ENCODE measurements around the gene IL6R.
"Not testable (repeated sequence)": the region's sequence is repeated elsewhere in the genome, so short reads cannot be mapped to it uniquely, and the experiment has no call there.

The IL6R gene

GRCh38 chr1:154420961-154421924 lies 16.1 kb downstream of the IL6R start:
- Mint-ChIP-seq H3K4me3 (no peak overlapping the region), H3K36me3 (ENCODE audit: low read depth) (no peaks in the 10 kb centered on the region), H3K9me3 (no peaks in the 10 kb centered on the region), H3K27me3 (ENCODE audit: low read depth) (peaks cover 7% of the 10 kb centered on the region), H3K4me1 (peaks cover 59% of the 10 kb centered on the region), H3K27ac (peak overlapping the region in 2 of 3 experiments; percentile 47 to 65)
- TF ChIP-seq CTCF (IDR thresholded peaks at IDR 0.05; ENCODE audit: unreplicated experiment in 3 of 3) = no peak

GRCh38 chr1:154422049-154422448 lies 16.9 kb downstream of the IL6R start:
- H3K9me3 Mint-ChIP-seq; H3K36me3 Mint-ChIP-seq (ENCODE audit: low read depth); H3K27me3 Mint-ChIP-seq (ENCODE audit: low read depth); H3K4me3 Mint-ChIP-seq: not testable (repeated sequence)
- peaks cover 59% of the 10 kb centered on the region for H3K4me1 Mint-ChIP-seq
- peak overlapping the region in 2 of 3 experiments; percentile 2 to 86 for H3K27ac Mint-ChIP-seq

- Mint-ChIP-seq H3K27me3 (ENCODE audit: low read depth) (peaks cover 9% of the 10 kb centered on the region), H3K36me3 (ENCODE audit: low read depth) (no peaks in the 10 kb centered on the region), H3K4me1 (peaks cover 64% of the 10 kb centered on the region)
Measured at GRCh38 chr1:154422521-154422920, 17.4 kb downstream of the IL6R start.

GRCh38 chr1:154423304-154423987 lies 18.3 kb downstream of the IL6R start:
- no peaks in the 10 kb centered on the region for H3K36me3 Mint-ChIP-seq (ENCODE audit: low read depth)
- H3K4me1 Mint-ChIP-seq = peaks cover 68% of the 10 kb centered on the region
- peaks cover 11% of the 10 kb centered on the region for H3K27me3 Mint-ChIP-seq (ENCODE audit: low read depth)
- H3K9me3 Mint-ChIP-seq = no peaks in the 10 kb centered on the region
- TF ChIP-seq CTCF (IDR thresholded peaks at IDR 0.05; ENCODE audit: unreplicated experiment in 3 of 3) = no peak
- peak overlapping the region; percentile 76 to 86 (median 83) for H3K27ac Mint-ChIP-seq
- H3K4me3 Mint-ChIP-seq = no peak overlapping the region

More at GRCh38 chr1:154422521-154422920, 17.4 kb downstream of the IL6R start:
- TF ChIP-seq CTCF (IDR thresholded peaks at IDR 0.05; ENCODE audit: unreplicated experiment in 3 of 3) = no peak
- Mint-ChIP-seq H3K27ac (peak overlapping the region in 2 of 3 experiments; percentile 83 to 86), H3K4me3 (no peak overlapping the region), H3K9me3 (no peaks in the 10 kb centered on the region)

GRCh38 chr1:154423988-154424326 lies 18.8 kb downstream of the IL6R start:
- no peak for TF ChIP-seq CTCF (IDR thresholded peaks at IDR 0.05; ENCODE audit: unreplicated experiment in 3 of 3)
- Mint-ChIP-seq H3K9me3 (no peaks in the 10 kb centered on the region), H3K27ac (peak overlapping the region; percentile 76 to 86 (median 83)), H3K4me3 (no peak overlapping the region), H3K36me3 (ENCODE audit: low read depth) (no peaks in the 10 kb centered on the region), H3K27me3 (ENCODE audit: low read depth) (peaks cover 11% of the 10 kb centered on the region), H3K4me1 (peaks cover 67% of the 10 kb centered on the region)

- no peak for TF ChIP-seq CTCF (IDR thresholded peaks at IDR 0.05; ENCODE audit: unreplicated experiment in 3 of 3)
Measured at GRCh38 chr1:154425172-154425571, 20.0 kb downstream of the IL6R start.

More at GRCh38 chr1:154425172-154425571, 20.0 kb downstream of the IL6R start:
- Mint-ChIP-seq H3K4me1 (peaks cover 60% of the 10 kb centered on the region), H3K4me3 (no peak overlapping the region), H3K9me3 (no peaks in the 10 kb centered on the region), H3K27me3 (ENCODE audit: low read depth) (peaks cover 11% of the 10 kb centered on the region), H3K27ac (peak overlapping the region in 2 of 3 experiments; percentile 83 to 86), H3K36me3 (ENCODE audit: low read depth) (no peaks in the 10 kb centered on the region)

All from nephron (organoid).